Activated CD8-positive, alpha-beta T cell treated with anti-CD3 and anti-CD28 coated beads for 36 hours (primary cell): ENCODE measurements around the gene FBXO46. TPM values are rescaled to one million over a fixed set of nuclear protein-coding genes. Genes with fewer than 3 reads are reported as not detected.

Experiments used
- ATAC-seq: fragments of 200-7000 bp; cut with Tn5 transposase; one replicate; pipeline ENCODE4 v1.10.0; 2021; ENCODE audit warnings: mild to moderate bottlenecking, moderate library complexity
- CTCF ChIA-PET: fragments of 350-600 bp; sonication (Branson Sonifier 250); formaldehyde crosslinking; loops from one replicate; lab custom pipeline; 2021; ENCODE audit warnings: antibody characterized with exemption; lab: Charles Lee
- POLR2A ChIA-PET: fragments of 350-600 bp; sonication (Branson Sonifier 250); formaldehyde crosslinking; loops from one replicate; lab custom pipeline; 2021; ENCODE audit warnings: antibody characterized with exemption; lab: Charles Lee
- DNase-seq: peaks from one replicate; pipeline ENCODE4 v3.0.0-alpha.2; 2020
- H3K27ac Mint-ChIP-seq: one replicate; pipeline ENCODE4 v1.8.0; 2021; ENCODE audit warnings: mild to moderate bottlenecking, mixed read lengths
- H3K27me3 Mint-ChIP-seq: one replicate; pipeline ENCODE4 v1.8.0; 2021; ENCODE audit warnings: mixed read lengths
- H3K36me3 Mint-ChIP-seq: one replicate; pipeline ENCODE4 v1.8.0; 2021; ENCODE audit warnings: low read depth, mixed read lengths
- H3K4me1 Mint-ChIP-seq: one replicate; pipeline ENCODE4 v1.8.0; 2021; ENCODE audit warnings: low read depth, mixed read lengths
- H3K4me3 Mint-ChIP-seq: one replicate; pipeline ENCODE4 v1.8.0; 2021; ENCODE audit warnings: mild to moderate bottlenecking, moderate library complexity, mixed read lengths
- H3K9me3 Mint-ChIP-seq: one replicate; pipeline ENCODE4 v1.8.0; 2021; ENCODE audit warnings: mixed read lengths
- intact Hi-C: fragments of 100-400 bp; cut with micrococcal nuclease; formaldehyde crosslinking; loops from one replicate; pipeline ENCODE4 v1.10.0; 2022
- total RNA-seq, 2 experiments: library from RNA; stranded (reverse); gene quantifications; one replicate each; pipeline ENCODE4 v1.2.3, GENCODE V29; 2021
- TF ChIP-seq, protein P1 (sequence below): fragments of 200-600 bp; IDR thresholded peaks from one replicate; pipeline ENCODE4 v1.8.0; 2022; ENCODE audit warnings: antibody characterized with exemption, mild to moderate bottlenecking

Gene FBXO46
- total RNA-seq, 2 experiments from 2014 or later = 28.6 to 34.7 TPM

DNA sequence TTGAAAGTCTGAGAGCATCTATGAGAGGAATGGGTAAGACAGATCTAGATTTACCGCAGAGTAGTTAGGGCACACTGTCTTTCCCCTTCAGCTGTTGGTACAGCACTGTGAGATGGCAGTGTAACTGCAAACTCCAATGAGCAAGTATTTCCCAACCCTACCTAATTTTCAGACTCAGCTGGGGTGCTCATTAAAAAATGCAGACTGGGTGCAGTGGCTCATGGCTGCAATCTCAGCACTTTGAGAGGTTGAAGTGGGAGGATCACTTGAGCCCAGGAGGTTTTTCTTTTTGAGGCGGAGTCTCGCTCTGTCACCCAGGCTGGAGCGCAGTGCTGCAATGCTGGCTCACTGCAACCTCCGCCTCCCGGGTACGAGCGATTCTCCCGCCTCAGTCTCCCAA is 25.6 kb downstream of the FBXO46 start:
- peaks cover 5% of the 10 kb centered on the region for H3K4me1 Mint-ChIP-seq
- intact Hi-C loops = no loop called here
- H3K27ac Mint-ChIP-seq = no peak overlapping the region
- peaks cover 33% of the 10 kb centered on the region for H3K36me3 Mint-ChIP-seq
- DNase-seq (no peak), ATAC-seq (no peak)
- no peaks in the 10 kb centered on the region for H3K27me3 Mint-ChIP-seq
- TF ChIP-seq, protein P1, sequence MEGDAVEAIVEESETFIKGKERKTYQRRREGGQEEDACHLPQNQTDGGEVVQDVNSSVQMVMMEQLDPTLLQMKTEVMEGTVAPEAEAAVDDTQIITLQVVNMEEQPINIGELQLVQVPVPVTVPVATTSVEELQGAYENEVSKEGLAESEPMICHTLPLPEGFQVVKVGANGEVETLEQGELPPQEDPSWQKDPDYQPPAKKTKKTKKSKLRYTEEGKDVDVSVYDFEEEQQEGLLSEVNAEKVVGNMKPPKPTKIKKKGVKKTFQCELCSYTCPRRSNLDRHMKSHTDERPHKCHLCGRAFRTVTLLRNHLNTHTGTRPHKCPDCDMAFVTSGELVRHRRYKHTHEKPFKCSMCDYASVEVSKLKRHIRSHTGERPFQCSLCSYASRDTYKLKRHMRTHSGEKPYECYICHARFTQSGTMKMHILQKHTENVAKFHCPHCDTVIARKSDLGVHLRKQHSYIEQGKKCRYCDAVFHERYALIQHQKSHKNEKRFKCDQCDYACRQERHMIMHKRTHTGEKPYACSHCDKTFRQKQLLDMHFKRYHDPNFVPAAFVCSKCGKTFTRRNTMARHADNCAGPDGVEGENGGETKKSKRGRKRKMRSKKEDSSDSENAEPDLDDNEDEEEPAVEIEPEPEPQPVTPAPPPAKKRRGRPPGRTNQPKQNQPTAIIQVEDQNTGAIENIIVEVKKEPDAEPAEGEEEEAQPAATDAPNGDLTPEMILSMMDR = no peak
- CTCF ChIA-PET = interaction anchor here (2.6 kb wide), 1 partner anchor 12 kb away, joined by 16 read pairs; the partner anchor contains the start of gene QPCTL
- no peak overlapping the region for H3K4me3 Mint-ChIP-seq
- POLR2A ChIA-PET = interaction anchor here (0.7 to 3.7 kb wide), 5 partner anchors 9 to 1109 kb away, joined by 3 to 24 read pairs (median 3); partner anchors contain the start of genes QPCTL and SNRPD2
- H3K9me3 Mint-ChIP-seq = no peaks in the 10 kb centered on the region

DNA sequence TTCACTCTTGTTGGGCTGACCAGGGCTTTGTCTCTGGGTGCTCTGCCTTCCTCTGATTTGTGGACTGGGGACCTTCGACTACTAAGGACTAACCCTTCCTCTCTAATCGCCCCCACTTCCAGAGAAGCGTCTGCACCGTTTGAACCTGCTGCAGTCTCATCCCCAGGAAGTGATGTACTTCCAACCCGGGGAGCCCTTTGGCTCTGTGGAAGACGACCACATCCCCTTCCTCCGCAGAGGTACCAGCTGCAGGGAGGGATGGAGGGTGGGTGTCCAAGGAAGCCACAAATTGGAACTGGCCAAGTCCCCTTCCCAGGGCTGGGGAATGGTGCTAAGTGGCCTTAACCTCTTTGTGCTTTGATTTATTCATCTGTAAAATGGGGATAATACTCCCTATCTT is 29.0 kb downstream of the FBXO46 start:
- CTCF ChIA-PET = interaction anchor here (0.8 to 2.1 kb wide), 3 partner anchors 9 to 14 kb away, joined by 3 to 16 read pairs (median 3); partner anchors contain the start of genes QPCTL and SNRPD2
- DNase-seq = no peak
- POLR2A ChIA-PET = interaction anchor here (1.4 to 3.9 kb wide), 2 partner anchors 9 to 15 kb away, joined by 3 to 21 read pairs; partner anchors contain the start of genes QPCTL and SNRPD2
- intact Hi-C loops = no loop called here
- H3K27ac Mint-ChIP-seq = no peak overlapping the region
- no peak overlapping the region for H3K4me3 Mint-ChIP-seq
- TF ChIP-seq, protein P1 = no peak
- no peaks in the 10 kb centered on the region for H3K27me3 Mint-ChIP-seq
- ATAC-seq = no peak
- H3K4me1 Mint-ChIP-seq = peaks cover 7% of the 10 kb centered on the region
- H3K9me3 Mint-ChIP-seq = no peaks in the 10 kb centered on the region
- peaks cover 38% of the 10 kb centered on the region for H3K36me3 Mint-ChIP-seq

DNA sequence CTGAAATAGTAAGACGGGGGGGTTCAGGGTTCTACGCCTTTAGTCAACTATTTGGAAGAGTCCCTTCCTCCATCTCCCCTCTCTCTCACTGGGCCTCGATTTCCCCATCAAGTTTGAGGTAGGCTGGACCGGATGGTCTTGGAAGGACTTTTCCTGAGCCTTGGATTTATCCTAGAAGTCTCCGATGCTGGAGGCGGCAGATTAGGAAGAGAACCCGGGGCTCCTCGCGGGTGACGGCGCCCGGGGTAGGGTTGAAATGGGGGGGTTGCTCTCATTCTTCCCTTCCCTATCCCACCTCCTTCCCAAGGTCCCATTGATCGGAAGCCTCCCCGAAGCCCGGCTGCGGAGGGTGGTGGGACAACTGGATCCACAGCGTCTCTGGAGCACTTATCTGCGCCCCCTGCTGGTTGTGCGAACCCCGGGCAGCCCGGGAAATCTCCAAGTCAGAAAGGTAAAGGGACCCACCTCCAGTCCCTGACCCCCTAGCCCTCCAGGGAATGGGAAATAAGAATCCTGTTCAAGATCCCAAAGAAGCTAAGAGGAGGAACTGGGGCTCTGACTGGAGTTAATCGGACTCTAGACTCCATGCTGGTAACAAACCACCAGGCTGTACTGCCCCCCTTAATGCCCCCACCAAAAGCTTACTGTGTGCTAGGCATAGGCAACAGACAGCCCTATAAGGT is 37.4 kb downstream of the FBXO46 start:
- H3K27ac Mint-ChIP-seq = peak overlapping the region; percentile 100
- intact Hi-C loops = no loop called here
- POLR2A ChIA-PET = interaction anchor here (0.6 to 4.7 kb wide), 22 partner anchors 9 to 194 kb away, joined by 3 to 40 read pairs (median 4); no protein-coding TSS in a partner anchor
- TF ChIP-seq, protein P1 = peak; percentile 91
- DNase-seq = peak; percentile 89
- no peaks in the 10 kb centered on the region for H3K9me3 Mint-ChIP-seq
- ATAC-seq = no peak
- H3K4me1 Mint-ChIP-seq = peaks cover 31% of the 10 kb centered on the region
- CTCF ChIA-PET = interaction anchor here (0.6 to 7.7 kb wide), 42 partner anchors 9 to 254 kb away, joined by 3 to 101 read pairs (median 4); partner anchors contain the start of genes GIPR, OPA3 and SIX5
- peak overlapping the region; percentile 99 for H3K4me3 Mint-ChIP-seq
- no peaks in the 10 kb centered on the region for H3K27me3 Mint-ChIP-seq
- peaks cover 57% of the 10 kb centered on the region for H3K36me3 Mint-ChIP-seq

GRCh38 chr19:45692187-45693105 is 38.2 kb downstream of the FBXO46 start, which contains the start of gene QPCTL:
Gene QPCTL (plus strand): TSS chr19:45692666. CDS start chr19:45692704, 38 bp downstream.
- H3K9me3 Mint-ChIP-seq = no peaks in the 10 kb centered on the region
- H3K4me3 Mint-ChIP-seq = peak within 1 kb of the TSS; percentile 99
- peak; percentile 99 for DNase-seq
- TF ChIP-seq, protein P1 = no peak
- CTCF ChIA-PET = interaction anchor here (0.6 to 7.7 kb wide), 31 partner anchors 10 to 253 kb away, joined by 3 to 101 read pairs (median 4); partner anchors contain the start of genes GIPR, OPA3 and SIX5
- intact Hi-C loops = no loop called here
- H3K27ac Mint-ChIP-seq = peak within 1 kb of the TSS; percentile 100
- no peaks in the 10 kb centered on the region for H3K27me3 Mint-ChIP-seq
- peak; percentile 91 for ATAC-seq
- POLR2A ChIA-PET = interaction anchor here (0.6 to 4.7 kb wide), 33 partner anchors 8 to 324 kb away, joined by 3 to 40 read pairs (median 3); partner anchors contain the start of gene OPA3
- peaks cover 27% of the 10 kb centered on the region for H3K4me1 Mint-ChIP-seq
- peaks cover 60% of the 10 kb centered on the region for H3K36me3 Mint-ChIP-seq
